ENCODE data around the gene BARHL1. TPM values are rescaled to one million over a fixed set of nuclear protein-coding genes. Genes with fewer than 3 reads are reported as not detected.

BARHL1 gene
- total RNA-seq, 1 donor from 2014 or later, result not detected

- no peak overlapping the region for H3K27ac Mint-ChIP-seq (ENCODE audit: unreplicated experiment)
- peaks cover 6% of the 10 kb centered on the region for H3K27me3 Mint-ChIP-seq (ENCODE audit: unreplicated experiment)
- DNase-seq, result peak; percentile 6
- no peaks in the 10 kb centered on the region for H3K36me3 Mint-ChIP-seq (ENCODE audit: unreplicated experiment)
- H3K4me1 Mint-ChIP-seq (ENCODE audit: low read depth, unreplicated experiment), result peaks cover 9% of the 10 kb centered on the region
- H3K4me3 Mint-ChIP-seq (ENCODE audit: unreplicated experiment), result no peak overlapping the region
- no peaks in the 10 kb centered on the region for H3K9me3 Mint-ChIP-seq (ENCODE audit: unreplicated experiment)
- TF ChIP-seq CTCF (IDR thresholded peaks at IDR 0.05; ENCODE audit: partially characterized antibody, unreplicated experiment), result no peak
These were observed 10.4 kb upstream of the BARHL1 start for GRCh38 chr9:132571806-132572600.

GRCh38 chr9:132572921-132573320 lies 9.5 kb upstream of the BARHL1 start:
- peak; percentile 9 for DNase-seq
- H3K9me3 Mint-ChIP-seq (ENCODE audit: unreplicated experiment), result no peaks in the 10 kb centered on the region
- H3K4me1 Mint-ChIP-seq (ENCODE audit: low read depth, unreplicated experiment), result peaks cover 9% of the 10 kb centered on the region
- peaks cover 9% of the 10 kb centered on the region for H3K27me3 Mint-ChIP-seq (ENCODE audit: unreplicated experiment)
- TF ChIP-seq CTCF (IDR thresholded peaks at IDR 0.05; ENCODE audit: partially characterized antibody, unreplicated experiment), result no peak
- H3K4me3 Mint-ChIP-seq (ENCODE audit: unreplicated experiment), result no peak overlapping the region
- no peaks in the 10 kb centered on the region for H3K36me3 Mint-ChIP-seq (ENCODE audit: unreplicated experiment)
- H3K27ac Mint-ChIP-seq (ENCODE audit: unreplicated experiment), result no peak overlapping the region

- peak; percentile 69 for TF ChIP-seq CTCF (IDR thresholded peaks at IDR 0.05; ENCODE audit: partially characterized antibody, unreplicated experiment)
- peak; percentile 92 for DNase-seq
- Mint-ChIP-seq H3K9me3 (ENCODE audit: unreplicated experiment) (peaks cover 3% of the 10 kb centered on the region), H3K4me3 (ENCODE audit: unreplicated experiment) (no peak overlapping the region), H3K27ac (ENCODE audit: unreplicated experiment) (peak overlapping the region; percentile 48), H3K36me3 (ENCODE audit: unreplicated experiment) (no peaks in the 10 kb centered on the region), H3K4me1 (ENCODE audit: low read depth, unreplicated experiment) (peaks cover 9% of the 10 kb centered on the region), H3K27me3 (ENCODE audit: unreplicated experiment) (peaks cover 16% of the 10 kb centered on the region)
These were observed 7.3 kb upstream of the BARHL1 start for GRCh38 chr9:132575005-132575609.

- Mint-ChIP-seq H3K9me3 (ENCODE audit: unreplicated experiment) (peaks cover 3% of the 10 kb centered on the region), H3K4me1 (ENCODE audit: low read depth, unreplicated experiment) (peaks cover 8% of the 10 kb centered on the region), H3K36me3 (ENCODE audit: unreplicated experiment) (no peaks in the 10 kb centered on the region), H3K4me3 (ENCODE audit: unreplicated experiment) (no peak overlapping the region), H3K27ac (ENCODE audit: unreplicated experiment) (no peak overlapping the region), H3K27me3 (ENCODE audit: unreplicated experiment) (peaks cover 16% of the 10 kb centered on the region)
- no peak for DNase-seq
- no peak for TF ChIP-seq CTCF (IDR thresholded peaks at IDR 0.05; ENCODE audit: partially characterized antibody, unreplicated experiment)
These were observed 6.6 kb upstream of the BARHL1 start for GRCh38 chr9:132575811-132576210.

- no peak for TF ChIP-seq CTCF (IDR thresholded peaks at IDR 0.05; ENCODE audit: partially characterized antibody, unreplicated experiment)
- Mint-ChIP-seq H3K4me1 (ENCODE audit: low read depth, unreplicated experiment) (peaks cover 10% of the 10 kb centered on the region), H3K36me3 (ENCODE audit: unreplicated experiment) (no peaks in the 10 kb centered on the region), H3K9me3 (ENCODE audit: unreplicated experiment) (peaks cover 9% of the 10 kb centered on the region), H3K4me3 (ENCODE audit: unreplicated experiment) (no peak overlapping the region), H3K27ac (ENCODE audit: unreplicated experiment) (no peak overlapping the region), H3K27me3 (ENCODE audit: unreplicated experiment) (peaks cover 19% of the 10 kb centered on the region)
- DNase-seq, result no peak
These were observed 5.3 kb upstream of the BARHL1 start for GRCh38 chr9:132577119-132577518.

Measured in glutamatergic neuron (in vitro differentiated cells).